Eye (tissue), 1 donor: ENCODE results near the gene CSK.
"Not testable (repeated sequence)": the region's sequence is repeated elsewhere in the genome, so short reads cannot be mapped to it uniquely, and the experiment has no call there.

ENCODE experiments used
- DNase-seq: peaks from one replicate; pipeline ENCODE4 v3.0.0-alpha.2; 2015

CSK gene

DNA sequence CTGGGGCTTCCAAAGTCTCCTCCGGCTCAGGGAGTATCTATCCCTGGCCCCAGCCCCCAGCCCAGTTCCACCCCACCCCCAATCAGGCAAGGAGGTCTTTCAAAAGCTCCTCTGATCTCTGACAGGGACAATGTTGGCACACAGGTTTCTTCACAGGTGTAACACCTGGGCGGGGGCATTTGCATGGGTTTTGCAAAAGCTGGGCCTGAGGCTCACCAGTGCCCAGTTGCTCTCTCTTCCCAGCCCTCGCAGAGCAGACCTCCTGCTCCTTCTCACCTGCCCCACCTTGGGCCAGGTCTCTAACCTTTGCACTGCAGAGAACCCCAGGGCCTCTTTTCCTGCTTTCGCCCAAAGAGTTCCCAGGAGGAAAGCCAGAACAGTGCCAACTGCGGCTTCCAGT lies 8.6 kb upstream of the CSK start:
- no peak for DNase-seq

DNA sequence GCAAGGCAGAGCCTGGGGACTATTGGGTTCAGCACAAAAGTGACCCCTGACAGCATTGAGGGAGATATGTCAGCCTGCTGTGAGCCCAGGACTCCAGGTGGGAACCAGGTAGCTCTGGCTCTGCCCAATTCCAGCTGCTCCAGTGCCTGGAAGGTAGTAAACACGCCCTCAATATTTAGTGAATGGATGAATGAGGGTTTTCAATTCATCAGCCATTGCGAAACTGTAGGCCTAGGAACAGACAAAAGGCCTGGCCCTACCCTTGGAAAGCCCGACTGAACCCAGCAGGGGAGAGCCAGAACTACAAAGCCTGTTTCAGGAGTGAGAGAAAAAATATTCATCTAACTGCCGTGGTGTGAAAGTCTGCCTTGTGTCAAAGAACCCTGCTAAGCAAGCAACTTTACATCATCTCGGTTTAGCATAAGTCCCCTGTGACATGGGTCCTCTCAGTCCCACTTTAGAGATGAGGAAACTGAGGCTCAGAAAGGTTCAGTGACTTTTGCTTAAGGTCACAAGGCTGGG lies 8.1 kb upstream of the CSK start:
- no peak for DNase-seq

DNA sequence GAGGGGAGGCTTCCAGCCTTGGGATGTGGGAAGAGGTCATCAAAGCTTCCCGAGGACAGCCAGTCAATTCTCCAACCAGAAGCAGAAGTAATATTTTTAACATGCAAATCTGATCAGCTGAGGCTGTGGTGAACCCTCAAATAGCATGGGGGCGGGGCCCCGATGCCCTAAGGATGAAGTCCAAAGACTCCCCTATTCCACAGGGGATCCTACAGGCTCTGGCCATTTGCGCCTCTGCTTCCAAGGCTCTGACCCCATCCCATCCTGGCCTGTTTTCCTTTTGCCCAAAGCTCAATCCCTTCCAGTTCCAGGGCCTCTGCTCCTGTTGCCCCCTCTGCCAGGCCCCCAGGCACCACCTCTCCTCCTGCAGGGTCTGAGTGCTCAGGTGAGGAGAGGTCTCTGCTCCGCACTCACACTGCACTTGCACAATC lies 6.7 kb upstream of the CSK start:
- no peak for DNase-seq

DNA sequence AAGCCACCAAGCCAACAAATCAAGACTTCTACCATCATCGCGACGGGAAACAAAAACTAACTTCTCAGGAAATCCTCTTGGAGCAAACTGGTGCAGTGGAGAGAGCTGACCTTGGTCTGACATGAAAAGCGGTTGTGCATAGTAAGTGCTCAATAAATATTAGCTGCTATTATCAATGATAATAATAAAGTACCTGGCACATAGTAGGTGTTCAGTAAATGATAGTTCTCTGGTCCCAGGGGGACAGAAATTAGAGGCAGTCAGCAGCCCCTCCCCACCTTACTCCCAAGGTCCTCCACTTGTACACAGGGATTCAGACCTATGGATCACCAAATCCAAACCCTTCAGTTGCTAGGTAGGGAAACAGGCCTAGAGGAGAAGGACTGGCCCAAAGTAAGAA lies 6.0 kb upstream of the CSK start:
- DNase-seq: no peak

DNA sequence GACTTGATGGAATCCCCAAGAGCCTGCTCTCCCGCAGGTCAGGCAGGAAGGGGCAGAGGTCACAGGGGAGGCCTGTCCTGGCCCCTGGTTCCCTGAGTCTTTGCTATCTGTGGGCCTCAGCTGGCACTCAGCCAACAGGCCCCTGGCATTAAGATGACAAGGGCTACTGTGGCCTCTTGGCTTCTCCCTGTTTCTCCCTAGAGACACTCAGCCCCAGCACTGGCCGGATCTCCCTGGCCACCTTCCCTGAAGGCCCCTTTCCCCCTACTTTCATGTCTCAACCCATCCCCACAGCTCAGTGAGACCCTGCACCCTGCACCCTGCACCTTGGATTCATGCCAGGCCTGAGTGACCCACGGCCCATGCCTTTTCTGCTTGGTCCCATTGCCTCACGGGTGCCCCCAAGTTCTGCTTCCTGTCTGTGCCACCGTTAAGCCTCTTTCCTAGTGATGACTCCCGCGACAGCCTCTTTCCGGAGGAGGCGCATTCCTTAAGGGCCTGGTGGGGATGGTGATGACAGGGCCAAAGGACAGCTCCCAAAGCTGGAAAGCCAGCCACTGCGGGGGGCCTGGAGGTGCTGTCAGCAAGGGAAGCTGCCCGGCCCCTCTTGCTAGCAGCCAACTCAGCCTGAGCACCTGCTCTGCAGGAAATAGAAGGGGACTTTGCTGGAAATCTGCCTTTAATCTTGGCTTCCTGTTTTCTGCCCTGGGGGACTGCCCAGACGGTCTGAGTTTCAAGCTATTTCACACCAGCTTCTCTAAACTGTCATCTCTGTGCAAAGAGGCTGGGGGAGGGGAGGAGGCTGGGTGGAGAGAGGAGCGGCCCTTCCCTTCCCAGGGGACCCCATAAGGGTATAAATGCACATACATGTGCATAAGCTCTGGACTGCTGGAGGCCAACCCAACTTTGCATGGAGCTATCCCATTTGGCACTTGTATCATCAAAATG lies 4.8 kb upstream of the CSK start:
- DNase-seq: peak; percentile 48

DNA sequence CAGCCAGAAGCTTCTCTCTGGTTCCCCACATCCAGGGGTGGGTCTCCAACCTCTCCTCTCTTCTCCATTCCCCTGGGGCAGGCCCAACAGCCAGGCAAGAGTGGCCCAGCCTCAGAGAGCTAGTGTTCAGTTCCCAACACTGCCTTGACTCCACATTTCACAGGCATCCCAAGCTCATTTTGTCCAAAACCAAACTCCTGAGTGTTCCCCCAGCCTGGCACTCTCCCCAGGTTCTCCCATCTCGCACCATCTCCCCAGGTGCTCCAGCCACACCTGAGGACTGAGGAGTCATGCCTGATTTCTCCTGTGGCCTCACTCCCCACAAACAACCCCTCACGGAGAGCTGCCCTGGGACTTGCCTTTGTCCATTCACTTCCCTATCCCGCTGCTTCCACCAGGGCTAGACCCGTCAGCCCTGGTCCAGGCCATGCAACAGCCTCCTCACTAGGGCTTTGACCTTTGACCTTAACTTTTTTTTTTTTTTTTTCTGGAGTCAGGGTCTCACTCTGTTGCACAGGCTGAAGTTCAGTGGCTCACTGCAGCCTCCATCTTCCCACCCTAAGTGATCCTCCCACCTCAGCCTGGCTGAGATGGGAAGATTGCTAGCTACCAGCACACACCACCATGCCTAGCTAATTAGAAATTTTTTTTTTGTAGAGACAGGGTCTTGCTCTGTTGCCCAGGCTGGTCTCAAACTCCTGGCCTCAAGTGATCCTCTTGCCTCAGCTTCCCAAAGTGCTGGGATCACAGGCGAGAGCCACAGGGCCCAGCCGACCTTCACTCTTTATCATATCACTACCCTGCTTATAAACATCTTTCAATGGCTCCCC lies 3.9 kb upstream of the CSK start:
- no peak for DNase-seq

DNA sequence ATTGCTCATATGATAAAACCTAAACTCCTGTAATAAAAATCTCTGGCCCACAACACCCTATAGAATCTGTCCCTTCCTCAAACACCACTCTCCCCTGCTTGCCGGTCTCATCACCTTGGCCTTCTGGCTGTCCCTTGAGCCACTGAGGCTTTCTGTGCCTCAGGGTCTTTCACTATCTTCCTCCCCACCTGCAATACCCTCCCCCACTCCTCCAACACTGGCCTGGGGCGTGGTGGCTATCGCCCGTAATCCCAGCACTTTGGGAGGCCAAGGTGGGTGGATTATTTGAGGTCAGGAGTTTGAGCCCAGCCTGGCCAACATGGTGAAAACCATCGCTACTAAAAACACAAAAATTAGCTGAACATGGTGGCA lies 3.3 kb upstream of the CSK start:
- DNase-seq: no peak

DNA sequence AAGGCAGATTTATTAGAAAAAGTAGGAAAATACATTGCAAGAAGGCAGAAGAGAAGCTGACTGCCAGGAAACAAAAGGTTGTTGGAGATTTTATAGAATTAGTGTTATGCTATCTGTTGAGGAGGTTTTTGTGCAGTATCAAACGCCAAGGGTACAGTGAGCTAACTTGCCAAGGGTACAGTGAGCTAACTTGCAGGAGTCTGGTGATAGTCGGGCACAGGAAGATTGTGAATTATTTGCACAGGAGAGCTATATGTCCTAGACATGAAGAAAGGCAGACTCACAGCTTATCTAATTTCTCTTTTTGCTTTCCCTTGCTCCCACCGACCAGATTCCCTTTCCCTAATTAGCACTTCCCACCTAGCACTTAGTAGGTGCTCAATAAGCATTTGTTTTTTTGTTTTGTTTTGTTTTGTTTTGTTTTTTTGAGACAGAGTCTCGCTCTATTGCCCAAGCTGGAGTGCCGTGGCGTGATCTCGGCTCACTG lies 2.7 kb upstream of the CSK start:
- DNase-seq: no peak

DNA sequence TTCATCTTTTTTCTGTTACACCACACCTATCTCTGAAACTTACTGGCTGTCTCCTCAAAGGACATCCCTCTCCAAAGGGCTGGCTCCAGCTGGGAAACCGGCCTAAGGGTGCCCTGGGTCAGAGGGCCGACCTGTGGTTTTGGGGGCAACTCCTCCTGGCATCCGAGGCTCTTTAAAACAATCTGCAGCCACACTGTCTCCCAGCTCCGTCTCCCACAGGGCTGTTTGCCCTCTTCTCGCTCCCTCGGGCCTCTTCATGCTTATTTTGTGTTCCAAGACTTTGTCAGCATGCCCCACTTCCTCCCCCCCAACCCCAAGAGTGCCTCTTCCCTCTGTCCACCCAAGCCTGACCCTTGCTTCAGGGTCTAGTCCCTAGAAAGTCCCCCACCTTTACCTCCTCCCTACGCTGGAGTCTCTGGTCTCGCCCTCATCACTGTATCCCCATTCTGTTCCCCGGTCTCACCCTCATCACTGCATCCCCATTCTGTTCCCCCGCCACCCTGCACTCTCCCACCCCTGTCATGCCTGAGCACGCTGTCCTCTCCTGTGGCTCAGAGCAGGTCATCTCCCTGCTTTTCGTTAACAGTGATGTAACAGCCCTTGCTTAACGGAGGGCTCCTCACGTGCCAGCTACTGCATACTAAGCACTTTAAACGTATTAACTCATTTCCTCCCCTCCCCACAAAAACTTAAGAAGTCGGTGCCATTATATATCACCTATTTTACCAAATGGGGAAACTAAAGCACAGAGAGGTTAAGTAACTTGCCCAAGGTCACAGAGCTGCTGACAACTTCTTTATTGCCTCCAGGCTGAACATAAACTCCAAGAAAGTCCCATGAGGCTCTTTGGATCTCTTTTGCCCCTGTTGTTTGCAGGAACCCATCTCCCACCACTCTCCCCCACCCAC lies 1.1 kb upstream of the CSK start:
- DNase-seq: no peak

DNA sequence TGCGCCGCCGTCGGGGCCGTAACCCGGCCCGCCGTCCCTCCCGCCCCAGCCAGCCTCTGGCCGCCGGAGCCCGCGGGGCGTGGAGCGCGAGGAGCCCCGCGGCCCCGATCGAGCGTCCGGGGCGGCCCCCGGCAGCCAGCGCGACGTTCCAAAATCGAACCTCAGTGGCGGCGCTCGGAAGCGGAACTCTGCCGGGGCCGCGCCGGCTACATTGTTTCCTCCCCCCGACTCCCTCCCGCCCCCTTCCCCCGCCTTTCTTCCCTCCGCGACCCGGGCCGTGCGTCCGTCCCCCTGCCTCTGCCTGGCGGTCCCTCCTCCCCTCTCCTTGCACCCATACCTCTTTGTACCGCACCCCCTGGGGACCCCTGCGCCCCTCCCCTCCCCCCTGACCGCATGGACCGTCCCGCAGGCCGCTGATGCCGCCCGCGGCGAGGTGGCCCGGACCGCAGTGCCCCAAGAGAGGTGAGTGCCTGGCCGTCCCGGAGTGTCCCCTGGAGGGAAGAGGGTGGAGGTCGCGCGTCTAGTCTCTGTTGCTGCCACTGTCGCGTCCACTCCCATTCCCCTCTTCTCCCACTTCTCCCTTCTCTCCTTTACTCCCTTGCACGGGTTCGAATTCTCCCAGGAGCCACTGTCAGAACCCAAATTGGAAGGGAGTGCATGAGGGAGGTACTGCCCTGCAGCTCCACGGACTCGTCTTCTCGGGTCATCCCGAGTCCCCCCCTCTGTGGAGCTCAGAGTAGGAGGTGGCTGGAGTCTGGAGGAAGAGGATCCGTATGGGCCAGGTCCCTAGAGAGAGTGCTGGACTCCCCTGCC lies 585 bp downstream of the CSK start:
- DNase-seq: peak; percentile 51

DNA sequence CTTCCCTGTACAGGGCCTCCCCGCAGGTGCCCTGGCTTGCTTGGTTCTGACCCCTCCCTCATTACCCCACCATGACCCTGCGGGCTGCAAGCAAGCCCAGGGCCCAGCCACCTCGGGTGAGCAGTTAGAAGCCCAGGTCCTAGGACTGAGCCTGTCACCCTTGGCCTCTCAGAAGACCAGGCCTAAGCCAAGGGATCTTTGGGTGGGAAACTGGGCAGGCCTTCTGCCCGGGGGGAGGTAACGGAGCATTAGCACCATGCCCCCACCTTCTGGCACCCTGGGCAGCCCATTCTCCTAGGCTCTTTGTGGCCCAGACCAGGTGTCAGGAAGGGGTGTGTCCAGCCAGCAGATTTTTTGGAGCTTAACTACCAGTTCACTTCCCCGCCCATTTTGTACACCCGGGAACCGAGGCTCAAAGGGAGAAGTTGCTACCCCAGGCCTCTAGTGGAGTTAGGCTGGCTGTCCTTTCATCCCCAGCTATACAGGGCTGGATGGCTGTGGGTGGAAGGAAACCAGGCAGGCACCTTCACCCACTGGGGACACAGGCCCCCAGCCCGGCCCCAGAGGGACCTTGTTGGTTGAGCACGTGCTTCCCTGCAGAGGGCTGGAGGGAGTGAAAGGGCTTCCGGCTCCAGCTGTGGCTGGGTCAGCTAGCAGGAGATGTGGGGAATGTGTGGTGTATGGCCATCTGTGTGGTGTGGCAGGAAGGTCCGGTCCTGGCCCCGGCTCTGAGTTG lies 1.4 kb downstream of the CSK start:
- no peak for DNase-seq

DNA sequence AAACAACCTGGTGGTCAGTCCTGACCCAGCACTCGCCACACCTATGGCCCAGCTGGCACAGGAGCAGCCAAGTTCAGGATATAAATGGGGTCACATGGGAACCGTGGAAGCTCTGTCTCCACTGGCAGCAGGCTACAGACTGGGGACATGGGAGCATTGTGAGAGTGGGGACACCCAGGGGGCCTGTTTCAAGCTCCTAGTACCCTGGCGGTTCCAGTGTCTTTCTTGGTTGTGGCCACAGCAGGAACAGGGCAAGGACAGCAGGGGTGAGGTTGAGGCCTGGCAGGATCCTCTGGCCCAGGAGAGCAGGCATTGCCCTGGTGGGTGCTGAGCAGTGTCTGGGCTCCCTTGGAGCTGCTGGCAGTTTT lies 1.9 kb downstream of the CSK start:
- DNase-seq: no peak

DNA sequence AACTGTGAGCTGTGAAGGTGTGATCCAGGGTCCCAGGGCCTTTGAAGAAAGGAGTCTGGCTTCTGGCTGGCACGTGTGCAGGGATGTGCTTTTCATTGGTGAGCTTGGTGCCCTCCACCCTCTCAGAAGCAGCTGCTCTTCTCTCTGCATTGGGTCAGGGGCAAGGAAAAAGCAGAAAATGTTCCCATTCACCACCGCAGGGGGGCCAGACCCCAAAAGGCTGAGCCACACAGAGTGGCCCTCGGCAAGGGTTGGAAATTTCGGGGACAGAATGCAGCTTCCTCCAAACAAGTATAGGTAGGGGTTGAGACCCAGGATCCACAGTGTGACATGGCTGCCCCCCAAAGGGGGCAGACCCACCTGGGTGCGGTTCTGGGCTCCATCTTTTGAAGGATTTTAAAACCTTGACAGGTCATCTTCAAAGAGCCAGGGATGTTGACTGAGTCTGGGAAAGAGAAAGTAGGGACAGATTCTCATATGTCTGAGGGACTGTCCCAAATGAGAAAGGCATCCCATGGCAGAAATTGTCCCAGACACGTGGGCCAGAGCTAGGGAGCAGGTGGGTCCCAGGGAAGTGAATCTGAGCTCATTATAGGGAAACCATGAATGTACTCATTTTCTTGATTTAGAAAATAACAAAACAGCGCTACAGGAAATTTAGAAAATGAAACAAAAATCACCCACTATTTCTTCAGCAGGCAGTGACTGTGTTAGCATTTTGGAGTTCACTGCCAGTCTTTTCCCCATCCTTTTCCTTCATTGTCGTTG lies 2.7 kb downstream of the CSK start:
- no peak for DNase-seq

DNA sequence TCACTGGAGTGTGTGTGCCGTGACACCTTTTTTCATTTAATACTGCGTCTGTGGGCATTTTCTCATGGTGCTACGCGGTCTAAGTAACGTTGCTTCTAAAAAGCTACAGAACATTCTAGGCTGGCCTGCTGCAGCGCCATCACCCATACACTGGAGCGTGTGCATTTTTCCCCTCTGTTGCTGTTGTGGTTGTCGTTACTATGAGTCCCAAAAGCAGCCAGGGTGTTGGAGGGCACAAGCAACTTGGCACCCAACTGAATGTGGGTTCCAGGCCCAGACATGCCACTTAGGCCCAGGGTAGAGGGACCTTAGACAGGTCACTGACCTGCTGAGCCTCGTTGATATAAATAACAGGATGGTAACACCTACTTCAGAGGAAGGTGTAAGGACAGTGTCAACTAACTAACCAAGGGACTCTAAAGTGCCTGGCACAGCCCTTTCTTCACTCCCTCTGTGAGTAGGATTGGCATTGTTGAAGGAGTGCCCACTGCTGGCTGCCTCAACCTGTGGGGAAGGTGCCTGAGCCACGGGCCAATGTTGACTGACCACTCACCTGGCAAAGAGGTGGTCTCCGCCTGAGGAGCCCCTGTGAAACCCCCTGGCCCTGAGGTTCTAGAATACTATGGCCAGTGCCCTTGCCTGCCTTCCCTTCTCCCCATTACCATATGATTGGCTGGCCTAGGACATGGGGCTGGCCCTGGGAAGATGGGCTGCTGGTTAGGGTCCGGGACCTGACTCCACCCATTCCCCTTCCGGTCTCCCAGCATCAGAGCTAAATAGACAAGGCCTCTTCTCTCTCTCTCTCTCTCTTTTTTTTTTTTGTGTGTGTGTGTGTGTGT lies 3.5 kb downstream of the CSK start:
- DNase-seq: no peak

DNA sequence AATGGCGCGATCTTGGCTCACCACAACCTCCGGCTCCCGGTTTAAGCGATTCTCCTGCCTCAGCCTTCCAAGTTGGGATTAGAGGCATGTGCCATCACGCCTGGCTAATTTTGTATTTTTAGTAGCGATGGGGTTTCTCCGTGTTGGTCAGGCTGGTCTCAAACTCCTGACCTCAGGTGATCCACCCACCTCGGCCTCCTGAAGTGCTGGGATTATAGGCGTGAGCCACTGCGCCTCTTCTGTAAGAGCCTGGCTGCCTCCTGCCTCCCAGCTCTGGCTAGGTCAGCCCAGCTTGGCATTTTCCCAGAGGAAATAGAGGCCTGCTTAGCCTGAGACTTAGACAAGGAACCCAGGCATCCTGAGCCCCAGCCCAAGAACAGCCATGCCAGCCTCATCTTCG lies 4.2 kb downstream of the CSK start:
- not testable (repeated sequence) for DNase-seq

DNA sequence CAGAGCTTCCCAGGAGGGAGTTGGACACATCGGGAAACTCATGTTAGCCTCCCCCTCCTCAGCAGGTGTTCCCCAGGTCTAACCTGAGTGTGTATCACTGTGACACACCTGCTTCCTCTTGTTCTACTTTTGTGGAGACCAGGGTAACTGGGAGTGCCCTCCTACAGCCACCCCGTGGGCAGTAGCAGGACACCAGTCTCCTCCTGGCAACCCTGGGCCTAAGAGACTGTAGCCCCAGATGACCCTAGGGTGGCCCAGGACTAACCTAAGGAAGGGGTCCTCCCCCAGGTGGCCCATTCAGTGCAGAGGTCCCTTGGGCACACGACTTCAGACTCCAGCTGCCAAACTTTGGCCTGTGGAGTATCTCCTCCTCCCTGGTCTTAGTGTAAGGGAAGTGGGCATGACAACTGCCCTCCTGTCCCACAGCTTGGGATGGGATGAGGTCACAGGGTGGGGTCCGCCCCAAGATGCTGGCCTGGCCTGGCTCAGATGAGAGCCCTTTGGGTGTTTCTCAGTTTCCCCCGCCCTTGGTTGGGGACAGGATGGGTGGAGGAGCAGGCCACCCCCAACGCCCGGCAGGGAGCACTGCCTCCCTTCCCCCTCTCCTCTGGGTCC lies 4.8 kb downstream of the CSK start:
- DNase-seq: no peak

DNA sequence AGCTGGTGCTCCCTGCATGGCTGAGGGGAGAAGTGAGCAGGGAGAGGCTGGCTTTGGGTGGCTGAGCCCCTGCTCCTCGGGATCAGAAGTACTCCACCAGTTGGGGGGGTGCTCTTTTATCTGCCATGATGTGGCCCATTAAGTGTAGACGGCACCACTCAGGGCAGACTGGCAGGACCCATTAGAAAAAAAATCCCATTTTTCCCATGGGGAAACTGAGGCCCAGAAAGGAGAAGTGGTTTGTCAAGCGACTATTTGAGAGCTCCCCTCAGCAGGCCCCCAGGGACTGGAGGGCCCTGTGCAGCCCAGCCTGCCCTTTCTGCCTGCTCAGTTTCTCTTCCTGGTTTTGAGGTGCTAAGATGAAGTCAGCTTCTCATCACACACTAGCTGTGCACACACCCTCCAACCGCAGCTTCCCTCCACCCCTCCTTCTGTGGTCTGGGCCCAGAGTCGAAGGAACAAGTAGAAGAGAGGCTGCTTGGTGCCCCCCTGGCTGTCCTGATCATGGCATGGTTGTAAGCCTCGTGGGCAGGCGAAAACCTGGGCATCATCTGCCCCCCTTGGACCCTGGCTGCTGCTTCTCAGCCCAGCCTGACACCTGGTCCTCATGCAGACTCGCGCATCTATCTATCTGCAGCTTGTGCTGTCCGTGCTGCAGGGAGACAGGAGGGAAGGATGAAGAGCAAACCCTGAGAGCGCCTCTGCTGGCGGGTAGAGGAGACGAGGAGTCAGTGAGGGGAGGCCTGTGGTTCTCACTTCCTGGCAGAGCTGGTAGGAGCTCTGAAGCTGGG lies 5.6 kb downstream of the CSK start:
- DNase-seq: peak; percentile 68
